Kidney glomerular epithelial cell (primary cell): ENCODE measurements around the gene VWA1.
"Not testable (repeated sequence)": the region's sequence is repeated elsewhere in the genome, so short reads cannot be mapped to it uniquely, and the experiment has no call there.

Source experiments
- DNase-seq: peaks from one replicate; lab custom pipeline; 2025; lab: John Stamatoyannopoulos, UW

The VWA1 gene

GRCh38 chr1:1435106-1435903 is at the start of gene VWA1:
VWA1 (plus strand) TSS chr1:1435690; CDS start chr1:1435749, 59 bp downstream.
- no peak for DNase-seq

GRCh38 chr1:1385931-1386330 is 49.6 kb upstream of the VWA1 start:
- DNase-seq, result no peak

GRCh38 chr1:1387098-1388077 is 48.1 kb upstream of the VWA1 start:
- no peak for DNase-seq

GRCh38 chr1:1388078-1388472 is 47.4 kb upstream of the VWA1 start:
- DNase-seq, result no peak

- no peak for DNase-seq
Observed at GRCh38 chr1:1390675-1391074, 44.8 kb upstream of the VWA1 start.

- DNase-seq, result no peak
Observed at GRCh38 chr1:1391225-1391624, 44.3 kb upstream of the VWA1 start.

- no peak for DNase-seq
Observed at GRCh38 chr1:1393014-1393413, 42.5 kb upstream of the VWA1 start.

GRCh38 chr1:1393428-1393827 is 42.1 kb upstream of the VWA1 start:
- DNase-seq, result no peak

GRCh38 chr1:1394116-1394515 is 41.4 kb upstream of the VWA1 start:
- DNase-seq, result no peak

GRCh38 chr1:1395166-1395565 is 40.3 kb upstream of the VWA1 start:
- no peak for DNase-seq

- DNase-seq, result no peak
Observed at GRCh38 chr1:1397839-1398523, 37.5 kb upstream of the VWA1 start.

- DNase-seq, result no peak
Observed at GRCh38 chr1:1398677-1399186, 36.8 kb upstream of the VWA1 start.

GRCh38 chr1:1399187-1399871 is 36.2 kb upstream of the VWA1 start, which contains the start of gene CCNL2:
CCNL2 (minus strand) TSS chr1:1399335; CDS start chr1:1399306, 29 bp downstream.
- DNase-seq, result peak; percentile 94

- DNase-seq, result no peak
Observed at GRCh38 chr1:1399872-1400575, 35.5 kb upstream of the VWA1 start.

GRCh38 chr1:1400576-1401456 is 34.7 kb upstream of the VWA1 start:
- DNase-seq, result no peak

- no peak for DNase-seq
Observed at GRCh38 chr1:1401457-1402010, 34.0 kb upstream of the VWA1 start.

GRCh38 chr1:1402072-1402900 is 33.2 kb upstream of the VWA1 start:
- DNase-seq, result peak; percentile 48

GRCh38 chr1:1402901-1403392 is 32.5 kb upstream of the VWA1 start:
- not testable (repeated sequence) for DNase-seq
